Effector memory CD8-positive, alpha-beta T cell (primary cell): ENCODE data around the gene ALAS2.

Source experiments
- ATAC-seq: fragments of 150-1000 bp; cut with Tn5 transposase; replicated peaks from 2 replicates; pipeline ENCODE4 v1.10.0; 2021; ENCODE audit warnings: mild to moderate bottlenecking, moderate library complexity
- DNase-seq, 3 experiments: peaks; one replicate each; pipeline ENCODE4 v3.0.0; 2021
- H3K27ac Mint-ChIP-seq, 2 donors: one replicate each; pipeline ENCODE4 v1.8.0; 2022; ENCODE audit warnings: mild to moderate bottlenecking in 2 of 2, mixed read lengths in 2 of 2, moderate library complexity in 2 of 2
- H3K27me3 Mint-ChIP-seq, 2 donors: one replicate each; pipeline ENCODE4 v1.8.0; 2022; ENCODE audit warnings: mixed read lengths in 2 of 2
- H3K36me3 Mint-ChIP-seq: one replicate; pipeline ENCODE4 v1.8.0; 2022; ENCODE audit warnings: mild to moderate bottlenecking, moderate library complexity, mixed read lengths; ENCODE audit not compliant: insufficient read depth
- H3K4me1 Mint-ChIP-seq, 2 donors: one replicate each; pipeline ENCODE4 v1.8.0; 2022; ENCODE audit warnings: low read depth in 2 of 2, mixed read lengths in 2 of 2
- H3K4me3 Mint-ChIP-seq, 2 donors: one replicate each; pipeline ENCODE4 v1.8.0; 2022; ENCODE audit warnings: mild to moderate bottlenecking in 2 of 2, mixed read lengths in 2 of 2, moderate library complexity in 2 of 2
- H3K9me3 Mint-ChIP-seq, 2 donors: one replicate each; pipeline ENCODE4 v1.8.0; 2022; ENCODE audit warnings: mixed read lengths in 2 of 2

The ALAS2 gene

DNA sequence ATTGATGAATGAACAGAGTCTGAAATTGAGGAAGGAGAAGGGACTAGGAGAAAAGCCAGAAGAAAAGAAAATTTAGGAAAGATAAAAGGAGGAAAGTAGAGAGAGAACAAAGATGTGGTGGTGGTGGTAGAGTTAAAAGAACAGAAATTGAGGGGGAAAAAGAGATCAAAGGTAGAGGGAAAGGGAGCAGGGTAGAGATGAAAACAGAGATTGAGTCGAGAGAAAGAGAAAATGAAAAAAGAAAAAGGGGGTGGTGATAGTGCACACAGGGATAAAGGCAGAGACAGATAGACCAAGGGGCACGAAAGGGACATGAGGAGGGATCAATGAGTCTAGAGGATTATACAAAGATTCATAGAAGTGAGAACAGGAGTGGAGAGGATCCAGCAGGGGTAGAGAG is 3.9 kb downstream of the ALAS2 start:
- H3K4me3 Mint-ChIP-seq, result no peak overlapping the region
- no peak for ATAC-seq
- DNase-seq, result no peak
- H3K27me3 Mint-ChIP-seq, result no peaks in the 10 kb centered on the region
- no peaks in the 10 kb centered on the region for H3K9me3 Mint-ChIP-seq
- no peaks in the 10 kb centered on the region for H3K36me3 Mint-ChIP-seq
- no peak overlapping the region for H3K27ac Mint-ChIP-seq
- H3K4me1 Mint-ChIP-seq, result no peaks in the 10 kb centered on the region

DNA sequence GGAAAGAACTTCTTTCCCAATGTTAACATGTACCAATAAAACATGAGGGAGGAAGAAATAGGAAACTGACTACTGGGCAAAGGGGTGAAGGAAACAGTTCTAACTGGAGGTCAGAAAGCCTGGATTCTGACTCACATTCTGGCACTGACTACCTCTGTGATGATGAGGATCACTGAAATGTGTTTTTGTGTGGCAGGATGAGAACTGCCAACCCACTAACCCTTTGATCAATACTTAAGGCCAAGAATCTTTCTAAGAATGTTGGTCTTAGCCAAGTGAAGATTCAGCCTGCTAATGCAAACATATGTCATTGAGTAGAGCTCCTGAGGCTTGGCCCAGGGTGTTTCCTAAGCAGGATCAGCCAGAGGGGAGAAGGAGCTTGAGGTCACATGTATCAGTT is 4.6 kb downstream of the ALAS2 start:
- no peak for DNase-seq
- H3K36me3 Mint-ChIP-seq, result no peaks in the 10 kb centered on the region
- H3K9me3 Mint-ChIP-seq, result no peaks in the 10 kb centered on the region
- no peaks in the 10 kb centered on the region for H3K27me3 Mint-ChIP-seq
- ATAC-seq, result no peak
- H3K4me3 Mint-ChIP-seq, result no peak overlapping the region
- no peak overlapping the region for H3K27ac Mint-ChIP-seq
- no peaks in the 10 kb centered on the region for H3K4me1 Mint-ChIP-seq

- DNase-seq, result no peak
- no peaks in the 10 kb centered on the region for H3K9me3 Mint-ChIP-seq
- no peaks in the 10 kb centered on the region for H3K27me3 Mint-ChIP-seq
- no peak overlapping the region for H3K4me3 Mint-ChIP-seq
- no peaks in the 10 kb centered on the region for H3K4me1 Mint-ChIP-seq
- no peak for ATAC-seq
- no peak overlapping the region for H3K27ac Mint-ChIP-seq
- H3K36me3 Mint-ChIP-seq, result no peaks in the 10 kb centered on the region
Measured at GRCh38 chrX:55014897-55015299, 15.9 kb downstream of the ALAS2 start.

DNA sequence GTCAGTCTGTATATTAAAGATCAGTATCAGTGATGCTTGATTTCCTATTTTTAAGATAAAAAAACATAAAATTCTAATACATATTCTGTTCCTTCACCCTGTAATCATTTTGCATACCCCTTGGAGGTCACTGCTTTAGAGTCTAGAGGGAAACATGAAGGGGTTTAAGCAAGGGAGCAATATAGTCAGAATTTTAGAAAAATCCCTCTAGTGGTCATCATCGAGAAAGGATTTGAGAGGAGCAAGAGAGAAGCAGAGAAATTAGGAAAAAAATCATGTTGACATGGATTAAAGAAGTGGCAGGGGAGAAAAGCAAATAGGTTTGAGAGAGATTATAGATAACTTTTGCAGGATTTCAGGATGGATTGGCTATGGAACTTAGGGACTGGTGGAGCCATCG is 19.5 kb downstream of the ALAS2 start:
- no peak for DNase-seq
- Mint-ChIP-seq H3K27me3 (no peaks in the 10 kb centered on the region), H3K4me1 (peaks cover 0 to 5% of the 10 kb centered on the region in 2 donors), H3K36me3 (no peaks in the 10 kb centered on the region), H3K4me3 (no peak overlapping the region), H3K27ac (no peak overlapping the region), H3K9me3 (no peaks in the 10 kb centered on the region)
- ATAC-seq, result no peak

DNA sequence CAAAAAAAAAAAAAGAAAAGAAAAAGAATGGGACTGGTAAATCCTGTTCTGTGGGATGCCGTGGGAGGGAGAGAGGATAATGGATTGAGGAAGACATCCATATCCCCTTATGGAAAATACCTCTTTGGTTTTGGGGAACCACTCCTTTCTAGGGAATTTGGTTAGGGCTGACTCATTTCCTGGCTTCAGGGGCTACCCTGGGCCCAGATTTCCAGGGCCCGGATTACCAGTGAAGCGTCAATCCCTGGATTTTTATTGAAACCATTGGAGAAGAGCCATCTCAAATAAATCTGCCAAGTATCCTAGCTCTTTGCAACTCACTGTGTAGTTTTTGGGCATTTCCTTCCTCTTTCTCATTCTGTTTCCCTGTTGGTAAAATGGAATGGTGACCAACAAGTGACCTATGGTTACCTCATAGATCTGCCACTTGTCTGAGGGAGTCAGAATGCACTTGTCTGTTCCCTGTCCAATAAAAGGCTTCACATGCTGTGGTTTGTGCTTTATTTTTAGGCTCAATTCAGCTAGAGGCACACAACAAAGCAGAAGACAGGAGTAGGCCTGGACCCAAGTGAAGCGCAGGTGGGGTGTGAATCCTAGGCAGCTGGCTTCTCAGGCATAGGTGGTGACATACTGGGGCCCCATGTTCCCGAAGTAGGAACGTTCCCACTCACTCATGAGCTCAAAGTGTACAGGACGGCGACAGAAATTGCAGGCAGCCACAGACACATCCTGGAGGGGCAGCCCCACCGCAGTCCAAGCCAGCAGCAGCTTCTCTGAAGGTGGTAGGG is 22.0 kb downstream of the ALAS2 start:
- Mint-ChIP-seq H3K4me1 (peaks cover 9% of the 10 kb centered on the region in 2 donors), H3K27ac (peak overlapping the region in 1 of 2 donors; percentile 35), H3K27me3 (no peaks in the 10 kb centered on the region), H3K9me3 (no peaks in the 10 kb centered on the region), H3K4me3 (no peak overlapping the region), H3K36me3 (no peaks in the 10 kb centered on the region)
- ATAC-seq, result no peak
- no peak for DNase-seq

DNA sequence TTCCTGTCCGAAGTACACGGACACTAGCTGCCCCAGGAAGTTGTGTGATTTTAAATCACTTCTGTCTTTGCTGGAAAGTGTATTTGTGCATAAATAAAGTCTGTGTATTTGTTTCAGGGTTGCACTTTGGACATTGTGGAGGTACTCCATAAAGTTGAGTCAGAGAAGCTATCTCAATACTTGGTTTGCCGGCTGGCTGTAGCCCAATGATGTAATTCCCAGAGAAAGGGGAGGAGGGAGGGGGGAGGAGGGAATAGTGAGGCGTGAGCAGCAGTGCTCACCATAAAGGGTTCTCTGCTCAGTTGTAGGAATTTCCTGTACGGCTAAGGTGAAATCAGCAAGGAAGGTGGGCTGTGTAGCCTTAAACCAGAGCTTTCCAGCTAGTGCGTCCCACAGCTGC is 23.1 kb downstream of the ALAS2 start:
- no peak for ATAC-seq
- no peak for DNase-seq
- no peaks in the 10 kb centered on the region for H3K9me3 Mint-ChIP-seq
- H3K27ac Mint-ChIP-seq, result no peak overlapping the region
- H3K4me1 Mint-ChIP-seq, result peaks cover 9 to 13% of the 10 kb centered on the region in 2 donors
- no peaks in the 10 kb centered on the region for H3K36me3 Mint-ChIP-seq
- H3K4me3 Mint-ChIP-seq, result no peak overlapping the region
- no peaks in the 10 kb centered on the region for H3K27me3 Mint-ChIP-seq

GRCh38 chrX:55006827-55007621 is 23.8 kb downstream of the ALAS2 start:
- ATAC-seq, result no peak
- Mint-ChIP-seq H3K36me3 (no peaks in the 10 kb centered on the region), H3K4me1 (peaks cover 9 to 13% of the 10 kb centered on the region in 2 donors), H3K9me3 (no peaks in the 10 kb centered on the region), H3K27me3 (no peaks in the 10 kb centered on the region), H3K4me3 (no peak overlapping the region), H3K27ac (no peak overlapping the region)
- no peak for DNase-seq

DNA sequence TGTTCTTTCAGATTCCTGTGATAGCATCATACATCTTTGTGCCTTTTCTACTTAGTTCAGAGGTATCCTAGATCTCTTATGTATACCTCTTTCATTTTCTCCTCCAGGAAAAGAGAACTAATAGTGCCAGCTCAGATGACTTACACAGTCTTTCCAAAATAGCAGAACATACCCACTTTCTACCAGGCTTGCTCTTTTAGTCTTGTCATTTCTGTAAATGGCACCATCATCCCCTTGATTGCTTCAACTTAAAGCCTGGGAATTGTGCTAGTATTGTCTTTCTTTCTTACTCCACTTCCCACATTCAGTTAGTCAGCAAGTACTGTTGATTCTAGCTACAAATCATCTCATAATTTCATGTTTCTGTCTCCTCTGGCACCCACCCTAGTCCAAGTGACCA is 25.5 kb downstream of the ALAS2 start:
- no peaks in the 10 kb centered on the region for H3K9me3 Mint-ChIP-seq
- no peak for ATAC-seq
- no peaks in the 10 kb centered on the region for H3K27me3 Mint-ChIP-seq
- H3K36me3 Mint-ChIP-seq, result peaks cover 5% of the 10 kb centered on the region
- H3K4me3 Mint-ChIP-seq, result no peak overlapping the region
- peaks cover 21 to 26% of the 10 kb centered on the region in 2 donors for H3K4me1 Mint-ChIP-seq
- H3K27ac Mint-ChIP-seq, result no peak overlapping the region
- DNase-seq, result no peak

DNA sequence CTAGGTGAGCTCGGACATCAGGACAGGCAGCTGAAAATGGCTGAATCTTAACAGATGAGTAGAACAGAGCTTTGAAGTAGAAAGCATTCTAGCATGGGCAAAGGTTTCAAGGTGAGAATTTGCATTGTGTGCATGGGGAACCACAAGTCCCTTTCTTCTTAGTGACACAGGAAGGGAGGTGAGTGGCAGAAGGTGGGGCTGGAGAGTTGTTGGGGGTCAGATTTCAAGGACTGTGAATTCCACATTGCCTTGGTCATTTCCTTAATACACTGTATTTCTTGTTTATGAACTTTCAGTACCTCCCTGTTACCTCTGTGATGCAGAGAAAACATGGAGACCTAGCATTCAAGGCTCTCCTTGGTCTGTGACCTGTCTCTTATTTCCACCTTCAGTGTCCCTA is 26.5 kb downstream of the ALAS2 start:
- peak overlapping the region in 1 of 2 donors; percentile 57 for H3K27ac Mint-ChIP-seq
- no peak for ATAC-seq
- H3K36me3 Mint-ChIP-seq, result peaks cover 11% of the 10 kb centered on the region
- H3K4me1 Mint-ChIP-seq, result peaks cover 24 to 32% of the 10 kb centered on the region in 2 donors
- no peak overlapping the region for H3K4me3 Mint-ChIP-seq
- no peaks in the 10 kb centered on the region for H3K27me3 Mint-ChIP-seq
- DNase-seq, result no peak
- H3K9me3 Mint-ChIP-seq, result no peaks in the 10 kb centered on the region

GRCh38 chrX:54999717-55000598 is 30.8 kb downstream of the ALAS2 start, which contains the start of gene APEX2:
Gene APEX2 (plus strand): TSS chrX:55000363. CDS start chrX:55000423, 60 bp downstream.
- peak; percentile 95 for ATAC-seq

GRCh38 chrX:54995621-54996020 is 35.2 kb downstream of the ALAS2 start:
- H3K9me3 Mint-ChIP-seq, result no peaks in the 10 kb centered on the region
- peaks cover 7 to 10% of the 10 kb centered on the region in 2 donors for H3K4me1 Mint-ChIP-seq
- H3K27ac Mint-ChIP-seq, result no peak overlapping the region
- DNase-seq (no peak), ATAC-seq (no peak)
- peaks cover 13% of the 10 kb centered on the region for H3K36me3 Mint-ChIP-seq
- H3K4me3 Mint-ChIP-seq, result no peak overlapping the region
- no peaks in the 10 kb centered on the region for H3K27me3 Mint-ChIP-seq

More at GRCh38 chrX:54999717-55000598, 30.8 kb downstream of the ALAS2 start, which contains the start of gene APEX2:
- H3K27ac Mint-ChIP-seq, result peak within 1 kb of the TSS; percentile 96 to 97
- H3K27me3 Mint-ChIP-seq, result no peaks in the 10 kb centered on the region
- DNase-seq, result peak; percentile 79 to 81 (median 81)
- H3K36me3 Mint-ChIP-seq, result peaks cover 11% of the 10 kb centered on the region
- H3K4me1 Mint-ChIP-seq, result peaks cover 19 to 28% of the 10 kb centered on the region in 2 donors
- H3K9me3 Mint-ChIP-seq, result no peaks in the 10 kb centered on the region
- H3K4me3 Mint-ChIP-seq, result peak within 1 kb of the TSS; percentile 95

GRCh38 chrX:54994668-54995351 is 36.0 kb downstream of the ALAS2 start:
- H3K36me3 Mint-ChIP-seq, result peaks cover 8% of the 10 kb centered on the region
- H3K27me3 Mint-ChIP-seq, result no peaks in the 10 kb centered on the region
- DNase-seq, result no peak
- no peak for ATAC-seq
- no peaks in the 10 kb centered on the region for H3K9me3 Mint-ChIP-seq
- no peak overlapping the region for H3K4me3 Mint-ChIP-seq
- H3K4me1 Mint-ChIP-seq, result peaks cover 2 to 3% of the 10 kb centered on the region in 2 donors
- peak overlapping the region in 1 of 2 donors; percentile 51 for H3K27ac Mint-ChIP-seq

DNA sequence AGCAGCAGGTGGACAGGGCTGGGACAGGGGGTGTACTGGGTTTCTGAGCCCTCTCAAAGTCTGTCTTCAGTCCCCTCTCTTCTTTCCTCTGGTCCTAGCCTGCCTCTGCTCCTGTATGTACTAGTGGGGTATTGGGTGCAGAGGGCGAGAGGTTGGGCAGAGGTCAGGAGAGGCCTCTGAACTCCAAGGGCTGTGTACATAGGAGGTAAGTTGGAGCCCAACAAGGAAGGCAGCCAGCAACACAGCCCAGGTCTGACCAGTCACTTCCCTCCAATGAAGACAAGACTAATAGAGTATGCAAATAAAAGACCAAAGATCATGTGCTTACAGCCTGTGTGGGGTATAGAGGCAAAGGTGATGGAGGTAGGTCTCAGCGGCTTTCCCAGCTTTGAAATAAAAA is 36.7 kb downstream of the ALAS2 start, which contains the start of gene PFKFB1:
Gene PFKFB1 (minus strand): TSS at position 90 of the 400 bp plus-strand sequence. CDS start 181 bp downstream, outside the sequence.
- no peak for DNase-seq
- Mint-ChIP-seq H3K36me3 (peaks cover 3% of the 10 kb centered on the region), H3K27me3 (no peaks in the 10 kb centered on the region), H3K27ac (peak within 1 kb of the TSS in 1 of 2 donors; percentile 51), H3K4me1 (no peaks in the 10 kb centered on the region), H3K4me3 (no peak within 1 kb of the TSS), H3K9me3 (no peaks in the 10 kb centered on the region)
- no peak for ATAC-seq
